Glomerular visceral epithelial cell (primary cell): Measurements from ENCODE around the gene SHANK1.

Experiments used
- DNase-seq: peaks from one replicate; pipeline ENCODE4 v3.0.0-alpha.2; 2016; ENCODE audit errors: extremely low spot score

SHANK1 gene

DNA sequence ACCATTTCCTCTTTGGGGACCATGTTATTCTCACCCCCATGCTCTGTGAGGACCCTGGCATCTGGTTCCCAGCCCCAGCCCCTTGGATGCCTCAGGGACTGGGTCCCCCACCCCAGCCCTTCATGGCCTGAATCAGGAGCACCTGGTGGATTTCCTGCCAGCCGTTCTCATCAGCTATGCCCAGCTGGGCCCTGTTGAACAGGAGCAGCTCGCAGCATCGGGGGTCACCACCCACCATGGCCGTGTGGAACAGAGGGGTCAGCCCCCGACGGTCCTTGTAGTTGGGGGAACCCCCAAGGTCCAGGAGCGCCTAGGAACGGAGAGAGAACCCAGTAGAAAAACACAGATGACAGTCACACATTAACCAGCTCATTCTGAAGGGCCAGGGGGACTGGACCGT is 7.8 kb downstream of the SHANK1 start:
- DNase-seq: no peak

GRCh38 chr19:50711196-50711595 is 8.4 kb downstream of the SHANK1 start:
- DNase-seq: no peak

- no peak for DNase-seq
Observed at GRCh38 chr19:50710612-50711011, 9.0 kb downstream of the SHANK1 start.

DNA sequence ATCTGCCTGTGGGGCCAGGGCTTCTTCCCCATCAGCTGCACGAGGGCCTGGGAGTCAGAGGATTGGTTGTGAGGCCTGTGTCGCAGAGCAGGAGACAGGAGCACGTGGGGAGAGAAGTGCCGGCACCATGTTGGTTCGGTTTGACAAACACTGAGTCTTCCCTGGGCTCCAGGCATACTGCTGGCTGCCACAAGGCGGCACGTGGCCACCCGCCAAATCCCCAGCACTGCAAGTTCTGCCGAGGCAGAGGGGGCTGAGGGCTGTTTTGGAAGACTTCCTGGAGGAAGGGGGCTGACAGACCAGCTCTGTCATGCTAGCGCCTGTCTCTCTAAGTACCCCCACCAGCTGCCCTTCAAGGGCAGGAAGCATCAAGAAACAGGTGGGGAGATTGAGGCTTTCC is 9.5 kb downstream of the SHANK1 start:
- DNase-seq: no peak

- no peak for DNase-seq
Observed at GRCh38 chr19:50708179-50708879, 11.3 kb downstream of the SHANK1 start.

DNA sequence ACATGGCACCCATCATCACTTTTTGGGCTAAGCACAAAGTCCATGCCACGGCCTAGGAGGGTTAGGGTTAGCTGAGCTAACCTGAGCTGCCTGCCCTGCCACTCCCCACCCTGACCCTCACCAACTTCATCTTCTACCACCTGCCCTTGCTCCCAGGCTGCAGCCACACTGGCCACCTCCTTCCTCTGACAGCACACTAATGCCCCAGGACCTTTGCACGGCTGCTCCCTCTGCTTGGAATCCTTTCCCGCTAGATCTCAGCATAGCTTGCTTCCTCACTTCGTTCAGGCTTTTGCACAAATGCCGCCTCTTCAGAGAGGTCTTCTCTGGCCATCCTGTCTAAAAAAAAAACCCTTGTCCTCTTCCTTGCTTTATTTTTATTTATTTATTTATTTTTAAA is 13.2 kb downstream of the SHANK1 start:
- no peak for DNase-seq

DNA sequence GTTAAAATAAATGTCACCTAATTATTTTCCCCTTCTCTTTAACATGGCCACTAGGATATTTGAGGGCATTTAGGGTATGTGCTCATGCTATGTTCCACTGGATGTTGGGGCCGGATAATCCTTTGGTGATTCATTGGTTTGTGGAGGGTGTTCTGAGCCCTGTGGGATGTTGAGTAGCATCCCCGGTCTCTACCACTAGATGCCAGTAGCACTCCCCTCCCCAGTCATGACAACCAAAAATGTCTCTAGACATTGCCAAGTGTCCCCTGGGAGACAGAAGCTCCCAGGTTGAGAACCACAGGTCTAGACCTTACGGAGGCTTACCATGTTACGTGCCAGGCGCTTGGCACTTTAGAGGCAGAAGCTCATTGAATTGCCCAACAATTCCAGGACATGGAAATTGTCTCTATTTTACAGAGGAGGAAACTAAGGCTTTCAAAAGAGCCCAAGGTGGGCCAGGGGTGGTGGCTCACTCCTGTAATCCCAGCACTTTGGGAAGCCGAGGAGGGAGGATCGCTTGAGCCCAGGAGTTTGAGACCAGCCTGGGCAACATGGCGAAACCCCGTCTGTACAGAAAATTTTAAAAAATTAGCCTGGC is 14.1 kb downstream of the SHANK1 start:
- DNase-seq: peak; percentile 72

DNA sequence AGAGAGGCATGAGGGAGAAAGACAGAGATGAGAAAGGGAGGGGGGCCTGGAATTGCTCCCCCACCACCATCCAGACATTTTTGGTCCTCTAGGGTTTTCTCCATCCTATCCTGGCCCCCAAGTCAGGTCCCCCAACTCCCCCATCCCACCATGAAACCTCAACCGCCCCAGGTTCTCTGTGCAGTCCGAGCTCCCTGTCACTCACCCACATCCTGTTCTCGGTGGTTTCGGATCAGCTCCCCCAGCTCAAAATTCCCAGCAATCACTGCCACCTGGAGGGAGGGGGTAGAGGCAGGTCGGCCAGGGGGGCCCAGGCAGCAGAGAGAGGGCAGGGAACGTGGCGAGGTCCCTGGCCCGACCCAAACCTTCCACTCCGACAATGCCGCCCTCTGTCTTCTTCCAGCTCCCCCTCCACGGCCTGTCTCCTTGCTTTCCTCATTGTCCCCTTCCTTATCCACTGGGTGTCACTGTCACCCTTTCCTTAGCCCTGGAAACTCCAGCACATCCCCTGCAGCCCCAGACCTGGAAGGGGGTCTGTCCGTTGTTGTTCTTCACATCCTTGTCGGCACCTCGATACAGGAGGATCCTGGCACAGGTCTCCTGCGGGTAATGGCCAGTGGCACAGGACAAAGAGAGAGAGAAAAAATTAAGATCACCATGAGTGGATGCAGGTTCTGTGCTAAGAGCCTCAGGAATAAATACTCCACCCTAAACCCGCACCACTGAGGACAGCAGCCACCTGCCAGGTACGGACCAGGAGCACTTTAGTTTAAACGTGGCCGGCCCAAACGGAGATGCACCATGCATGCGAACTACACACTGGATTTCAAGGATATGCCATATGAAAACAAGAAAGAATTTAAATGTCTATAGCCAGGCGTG is 15.4 kb downstream of the SHANK1 start:
- DNase-seq: peak; percentile 25

DNA sequence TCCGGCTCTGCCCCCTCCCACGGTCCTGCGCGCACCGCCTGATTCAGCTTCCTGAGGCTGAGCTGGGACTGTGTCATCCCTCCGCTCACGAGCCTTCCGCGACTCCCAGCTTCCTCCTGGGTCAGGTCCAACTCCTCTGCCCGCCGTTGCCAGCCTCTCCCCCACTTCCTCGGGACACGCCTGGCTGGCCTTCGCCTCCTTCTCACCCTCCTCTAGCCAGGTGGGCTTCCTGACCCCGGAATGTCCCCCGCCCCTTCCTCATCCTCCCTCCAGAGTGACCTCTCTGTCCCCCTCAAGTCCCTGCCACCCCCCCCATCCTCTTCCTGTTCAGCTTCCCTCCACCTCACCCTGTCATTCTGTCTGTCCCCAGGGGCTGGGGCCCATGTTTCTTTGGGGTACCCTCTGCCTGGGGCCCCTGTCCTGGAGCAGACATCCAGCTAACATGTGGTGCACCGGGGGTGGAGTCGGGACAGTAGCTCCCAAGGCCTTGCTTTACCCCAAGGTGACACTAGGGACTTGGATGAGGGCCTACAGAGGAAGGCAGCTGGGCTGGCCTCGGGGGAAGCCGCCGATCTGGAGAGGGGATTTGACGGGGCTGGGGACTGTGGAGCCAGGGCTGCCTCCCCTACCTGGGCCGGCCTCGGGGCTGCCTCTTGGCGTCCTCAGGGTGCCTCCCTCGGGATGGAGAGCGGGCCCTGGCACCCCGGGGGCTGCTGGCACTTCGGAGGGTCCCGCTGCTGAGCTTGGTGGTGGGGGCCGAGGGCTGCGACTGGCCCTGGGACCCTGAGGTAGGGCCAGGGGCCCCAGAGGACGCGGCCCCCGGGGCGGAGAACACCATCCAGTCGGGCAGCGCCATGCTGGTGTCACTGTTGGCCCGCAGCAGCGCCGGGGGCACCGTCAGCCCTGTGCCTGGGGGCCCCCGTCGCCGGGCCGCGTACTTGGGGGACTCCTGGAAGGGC is 16.5 kb downstream of the SHANK1 start:
- DNase-seq: peak; percentile 60

DNA sequence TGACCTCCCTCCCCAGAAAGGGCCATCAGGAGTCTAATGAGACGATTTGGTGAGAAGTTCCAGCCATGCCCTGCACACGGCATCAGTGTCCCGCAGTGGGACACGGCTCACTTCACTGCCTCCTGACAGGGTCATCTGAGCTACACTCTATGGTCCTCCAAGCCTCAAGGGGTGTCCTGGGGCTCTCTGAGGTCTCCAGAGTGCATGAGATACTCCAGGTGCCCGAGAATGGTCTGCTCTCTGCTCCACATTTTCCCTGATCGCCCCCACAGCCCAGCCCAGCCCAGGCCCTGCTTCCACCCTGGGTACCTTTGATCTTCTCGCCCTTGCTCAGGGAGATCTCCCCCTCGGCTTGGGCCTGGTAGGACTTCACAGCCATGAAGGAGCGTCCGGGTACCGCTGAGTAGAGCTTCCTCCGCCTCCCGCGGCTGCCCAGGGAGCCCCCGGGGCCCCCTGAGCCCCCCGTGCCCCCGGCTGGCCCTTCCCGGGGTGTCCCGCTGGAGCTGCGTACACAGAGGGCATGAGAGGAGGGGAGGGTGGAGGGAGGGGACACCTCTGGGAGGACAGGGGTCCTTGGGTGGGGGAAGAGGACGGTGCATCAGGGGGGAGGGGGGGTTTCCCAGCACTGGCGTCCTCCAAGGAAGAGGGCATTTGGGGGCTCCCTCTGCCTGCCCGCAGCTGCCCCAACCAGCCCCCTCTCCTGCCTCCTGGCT is 17.3 kb downstream of the SHANK1 start:
- DNase-seq: no peak

- no peak for DNase-seq
Observed at GRCh38 chr19:50701367-50701985, 18.1 kb downstream of the SHANK1 start.

GRCh38 chr19:50697414-50698124 is 22.0 kb downstream of the SHANK1 start:
- DNase-seq: no peak

DNA sequence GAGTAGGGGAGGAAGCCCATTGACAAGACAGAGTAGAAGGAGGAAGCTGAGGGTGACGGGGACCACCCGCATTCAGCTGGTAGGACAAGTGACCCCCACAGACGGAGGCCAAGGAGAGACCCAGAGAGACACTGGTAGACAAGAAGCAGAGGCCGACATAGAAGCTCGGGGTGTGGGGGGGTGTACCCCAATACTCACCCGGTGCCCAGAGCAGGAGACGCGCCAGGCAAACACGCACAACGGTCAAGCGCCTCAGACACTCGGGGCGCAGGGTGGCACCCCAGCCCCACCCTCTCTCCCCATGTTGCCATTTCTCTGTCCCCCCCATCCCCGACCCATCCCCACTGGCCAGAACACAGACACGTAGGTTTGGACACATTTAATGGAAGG is 23.5 kb downstream of the SHANK1 start:
- no peak for DNase-seq

GRCh38 chr19:50695251-50696093 is 24.1 kb downstream of the SHANK1 start:
- peak; percentile 15 for DNase-seq

DNA sequence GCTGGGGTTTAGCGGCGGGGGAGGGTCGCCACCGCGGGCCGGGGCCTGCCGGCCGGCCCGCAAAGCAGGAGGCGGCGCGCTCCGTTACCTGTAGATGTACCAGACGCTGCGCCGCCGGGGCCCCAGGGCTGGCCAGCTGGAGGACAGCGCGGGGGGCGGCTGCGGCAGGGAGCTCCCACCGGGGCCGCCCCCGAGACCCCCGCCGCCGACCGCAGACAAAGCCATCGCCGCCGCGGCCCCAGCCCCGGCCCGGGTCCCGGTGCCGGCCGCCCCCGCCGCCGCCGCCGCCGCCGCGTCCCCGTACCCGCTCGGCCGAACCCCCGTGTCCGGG is 24.8 kb downstream of the SHANK1 start:
- no peak for DNase-seq

- no peak for DNase-seq
Observed at GRCh38 chr19:50693064-50693975, 26.3 kb downstream of the SHANK1 start.

- no peak for DNase-seq
Observed at GRCh38 chr19:50690439-50690838, 29.2 kb downstream of the SHANK1 start.

GRCh38 chr19:50688766-50689165 is 30.8 kb downstream of the SHANK1 start:
- no peak for DNase-seq
